Memory B cell (primary cell): ENCODE data around the gene ZNF556.

ENCODE experiments used
- ATAC-seq: fragments of 150-1000 bp; cut with Tn5 transposase; 2 replicates; pipeline ENCODE4 v1.10.0; 2021; ENCODE audit warnings: low read depth, mild to moderate bottlenecking, moderate library complexity
- DNase-seq, 2 donors: peaks; one replicate each; pipeline ENCODE4 v3.0.0; 2022; ENCODE audit warnings: low spot score in 2 of 2
- H3K27ac Mint-ChIP-seq: one replicate; pipeline ENCODE4 v1.8.0; 2022; ENCODE audit warnings: mild to moderate bottlenecking, moderate library complexity, mixed read lengths
- H3K27me3 Mint-ChIP-seq: one replicate; pipeline ENCODE4 v1.8.0; 2022; ENCODE audit warnings: mixed read lengths
- H3K36me3 Mint-ChIP-seq: one replicate; pipeline ENCODE4 v1.8.0; 2022; ENCODE audit warnings: mild to moderate bottlenecking, mixed read lengths
- H3K4me1 Mint-ChIP-seq: one replicate; pipeline ENCODE4 v1.8.0; 2022; ENCODE audit warnings: mixed read lengths
- H3K4me3 Mint-ChIP-seq: one replicate; pipeline ENCODE4 v1.8.0; 2022; ENCODE audit warnings: mild to moderate bottlenecking, moderate library complexity, mixed read lengths
- H3K9me3 Mint-ChIP-seq: one replicate; pipeline ENCODE4 v1.8.0; 2022; ENCODE audit warnings: mixed read lengths

The ZNF556 gene

DNA sequence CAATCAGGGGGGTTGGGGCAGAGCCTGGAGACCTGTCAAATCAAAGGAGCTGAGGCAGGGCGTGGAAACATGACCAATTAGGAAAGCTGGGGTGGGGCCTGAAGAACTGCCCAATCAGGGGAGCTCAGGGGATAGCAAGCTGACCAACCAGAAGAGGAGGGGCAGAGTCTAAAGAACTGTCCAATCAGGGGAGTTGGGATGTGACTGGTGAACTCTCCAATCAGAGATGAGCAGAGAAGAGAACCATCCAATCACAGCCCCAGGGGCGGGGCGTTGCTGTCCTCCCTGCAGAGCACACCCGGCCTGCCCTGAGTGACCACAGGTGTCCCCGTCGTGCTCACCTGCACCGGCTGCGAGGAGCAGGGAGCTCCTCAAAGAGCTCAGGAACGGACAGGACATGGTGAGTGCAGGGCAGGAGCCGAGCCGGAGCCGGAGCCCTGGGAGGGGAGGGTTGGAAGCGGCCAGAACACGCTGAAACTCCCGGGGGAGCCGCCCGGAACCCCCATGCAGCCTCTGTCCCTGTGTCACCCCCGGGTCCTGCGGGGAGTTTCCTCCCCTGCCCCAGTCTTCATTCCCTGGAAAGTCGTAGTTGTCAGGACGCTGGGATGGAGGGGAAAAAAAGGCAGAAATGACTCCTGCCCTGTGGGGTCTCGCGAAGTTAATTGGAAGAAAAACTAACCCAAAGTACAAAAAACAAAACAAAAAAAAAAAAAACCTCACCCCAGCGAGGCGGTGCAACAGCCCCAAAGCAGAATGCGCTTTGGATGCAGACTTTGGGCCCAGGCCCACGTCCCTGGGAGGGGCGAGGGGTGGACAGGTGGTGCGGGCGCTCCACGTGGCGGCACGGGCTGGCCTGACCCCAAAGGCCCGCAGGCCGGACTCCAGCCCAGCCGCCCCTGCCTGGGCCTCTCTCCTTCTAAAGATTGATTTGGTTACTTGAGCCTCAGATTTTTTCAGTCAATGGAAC lies at the start of gene ZNF556:
TSS of gene ZNF556 (plus strand) at position 311 of the 967 bp plus-strand sequence. CDS start at position 398, 87 bp downstream.
- no peak within 1 kb of the TSS for H3K4me3 Mint-ChIP-seq
- no peak within 1 kb of the TSS for H3K27ac Mint-ChIP-seq
- ATAC-seq, result peak; percentile 21
- H3K27me3 Mint-ChIP-seq, result peaks cover 14% of the 10 kb centered on the region
- H3K36me3 Mint-ChIP-seq, result no peaks in the 10 kb centered on the region
- no peak for DNase-seq
- peaks cover 2% of the 10 kb centered on the region for H3K9me3 Mint-ChIP-seq
- peaks cover 8% of the 10 kb centered on the region for H3K4me1 Mint-ChIP-seq

DNA sequence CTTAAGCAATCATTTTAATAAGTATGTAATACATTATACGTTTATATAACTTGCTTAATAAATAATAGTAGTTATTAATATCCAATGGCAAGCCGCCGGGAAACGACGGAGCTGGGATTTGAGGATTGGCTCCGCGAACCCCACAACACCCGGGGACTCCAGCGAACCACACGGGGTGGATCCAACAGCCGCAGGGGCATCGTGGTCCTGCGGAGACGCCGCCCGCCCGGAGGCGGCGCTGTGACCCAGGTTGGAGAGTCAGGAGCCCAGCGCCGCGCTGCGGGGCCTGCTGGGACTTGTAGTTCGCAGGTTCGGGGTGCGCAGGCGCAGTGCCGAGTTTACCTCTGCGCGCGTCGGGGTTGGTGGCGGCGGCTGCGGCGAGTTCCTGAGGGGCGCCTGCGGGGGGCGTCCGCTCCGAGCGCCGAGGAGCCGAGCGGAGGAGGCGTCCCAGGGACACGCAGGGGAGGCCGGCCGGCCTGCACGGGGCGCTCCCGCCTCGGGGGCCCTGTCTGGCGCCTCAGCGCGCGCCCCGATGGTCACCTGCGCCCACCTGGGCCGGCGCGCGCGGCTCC lies 47.5 kb upstream of the ZNF556 start, which contains the start of gene ZNF554:
TSS of gene ZNF554 (plus strand) at position 329 of the 572 bp plus-strand sequence. CDS start at position 533, 204 bp downstream.
- H3K4me3 Mint-ChIP-seq, result peak within 1 kb of the TSS; percentile 88
- peaks cover 7% of the 10 kb centered on the region for H3K4me1 Mint-ChIP-seq
- peak within 1 kb of the TSS; percentile 77 for H3K27ac Mint-ChIP-seq
- ATAC-seq (peak; percentile 93), DNase-seq (peak; percentile 97 to 99)
- H3K36me3 Mint-ChIP-seq, result peaks cover 2% of the 10 kb centered on the region
- no peaks in the 10 kb centered on the region for H3K27me3 Mint-ChIP-seq
- no peaks in the 10 kb centered on the region for H3K9me3 Mint-ChIP-seq

DNA sequence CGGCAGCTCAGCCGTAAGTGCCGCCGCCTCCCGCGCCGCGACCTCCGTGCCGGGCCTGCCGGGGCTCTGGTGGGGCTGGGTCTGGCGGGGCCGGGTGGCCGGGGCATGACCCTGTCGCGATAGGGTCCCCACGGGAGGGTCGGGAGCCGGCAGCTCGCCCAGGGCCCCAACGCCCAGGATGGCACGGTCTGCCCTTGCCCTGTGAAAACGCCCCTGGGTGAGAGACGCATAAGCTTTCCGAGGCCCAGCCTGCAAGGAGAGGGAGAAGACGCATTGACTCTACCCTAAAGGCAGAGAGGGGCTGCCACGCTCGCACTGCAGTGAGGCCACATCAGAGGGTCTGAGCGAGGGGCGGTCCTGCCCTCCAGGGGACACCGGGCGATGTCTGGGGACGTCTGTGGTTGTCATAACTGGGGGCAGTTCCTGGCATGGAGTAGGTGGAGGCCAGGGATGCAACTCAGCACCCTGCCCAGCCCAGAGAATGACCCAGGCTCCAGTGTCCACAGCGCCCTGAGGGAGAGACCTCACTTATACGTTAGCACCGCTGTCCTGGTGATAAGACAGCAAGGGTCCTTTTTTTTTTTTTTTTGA lies 46.9 kb upstream of the ZNF556 start:
- no peaks in the 10 kb centered on the region for H3K27me3 Mint-ChIP-seq
- peak overlapping the region; percentile 82 for H3K4me3 Mint-ChIP-seq
- no peak for DNase-seq
- H3K9me3 Mint-ChIP-seq, result no peaks in the 10 kb centered on the region
- H3K27ac Mint-ChIP-seq, result peak overlapping the region; percentile 75
- ATAC-seq, result no peak
- H3K36me3 Mint-ChIP-seq, result peaks cover 4% of the 10 kb centered on the region
- H3K4me1 Mint-ChIP-seq, result peaks cover 7% of the 10 kb centered on the region

DNA sequence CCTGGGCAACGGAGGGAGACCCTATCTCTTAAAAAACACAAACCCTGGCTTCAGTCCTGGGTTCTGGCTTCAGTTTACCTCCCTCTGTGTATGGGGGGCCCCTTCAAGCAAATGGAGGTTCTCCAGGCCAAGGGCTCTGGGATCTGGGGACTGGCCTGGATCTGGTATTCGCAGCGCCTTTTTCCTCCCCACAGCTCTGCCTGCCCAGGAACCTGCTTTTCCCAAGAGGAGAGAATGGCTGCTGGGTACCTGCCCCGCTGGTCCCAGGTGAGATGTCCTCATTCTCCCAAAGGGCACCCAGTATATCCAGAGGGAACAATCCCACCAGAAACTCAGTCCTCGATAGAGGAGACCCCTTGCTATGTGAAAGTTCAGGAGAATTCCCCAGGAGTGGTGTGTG lies 44.3 kb upstream of the ZNF556 start:
- H3K36me3 Mint-ChIP-seq, result peaks cover 18% of the 10 kb centered on the region
- H3K4me1 Mint-ChIP-seq, result peaks cover 5% of the 10 kb centered on the region
- DNase-seq (no peak), ATAC-seq (no peak)
- no peak overlapping the region for H3K4me3 Mint-ChIP-seq
- no peak overlapping the region for H3K27ac Mint-ChIP-seq
- no peaks in the 10 kb centered on the region for H3K27me3 Mint-ChIP-seq
- peaks cover 3% of the 10 kb centered on the region for H3K9me3 Mint-ChIP-seq

- H3K9me3 Mint-ChIP-seq, result peaks cover 3% of the 10 kb centered on the region
- no peak for DNase-seq
- ATAC-seq, result no peak
- H3K27ac Mint-ChIP-seq, result no peak overlapping the region
- no peak overlapping the region for H3K4me3 Mint-ChIP-seq
- no peaks in the 10 kb centered on the region for H3K27me3 Mint-ChIP-seq
- H3K4me1 Mint-ChIP-seq, result peaks cover 3% of the 10 kb centered on the region
- peaks cover 22% of the 10 kb centered on the region for H3K36me3 Mint-ChIP-seq
Measured at GRCh38 chr19:2823646-2824045, 43.5 kb upstream of the ZNF556 start.

DNA sequence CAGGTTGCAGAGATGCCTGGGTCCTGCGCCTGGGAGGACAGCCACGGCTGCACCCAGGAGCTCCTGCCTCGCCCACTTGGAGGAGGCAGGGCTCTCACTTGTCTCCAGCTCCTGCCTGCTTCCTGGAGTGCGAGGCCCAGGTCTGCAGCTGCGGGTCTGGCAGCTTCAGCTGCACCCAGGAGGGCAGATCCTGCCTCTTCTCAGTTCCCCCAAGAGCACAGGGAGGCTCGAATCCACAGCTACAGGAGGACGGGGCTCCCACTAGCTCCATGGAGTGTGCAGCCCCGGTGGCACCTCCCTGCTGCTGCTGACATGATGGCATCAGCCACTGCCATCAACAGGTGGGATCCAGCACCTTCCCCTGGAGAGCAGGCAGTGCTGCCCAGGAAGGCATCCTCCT lies 43.0 kb upstream of the ZNF556 start:
- no peak for ATAC-seq
- Mint-ChIP-seq H3K4me3 (no peak overlapping the region), H3K4me1 (peaks cover 3% of the 10 kb centered on the region), H3K27ac (no peak overlapping the region), H3K36me3 (peaks cover 23% of the 10 kb centered on the region), H3K9me3 (peaks cover 3% of the 10 kb centered on the region), H3K27me3 (no peaks in the 10 kb centered on the region)
- DNase-seq, result no peak

DNA sequence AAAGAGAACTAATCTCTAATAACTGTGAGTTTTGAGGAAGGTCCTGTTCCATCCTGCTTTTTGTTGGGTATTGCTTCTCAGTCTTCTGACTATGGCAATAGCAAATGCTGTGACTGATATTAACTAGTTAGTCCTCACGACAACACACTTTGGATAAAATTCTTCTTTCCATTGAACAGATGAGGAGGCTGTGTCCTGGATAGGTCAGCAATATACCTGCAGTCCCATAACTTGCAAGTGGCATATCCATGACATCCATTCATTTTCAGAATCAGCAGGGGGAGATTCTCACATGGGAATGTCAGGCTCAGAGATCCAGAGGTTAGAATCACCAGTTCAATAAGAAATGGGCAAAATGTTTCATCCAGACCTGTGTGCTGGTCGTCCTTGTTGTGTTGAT lies 40.1 kb upstream of the ZNF556 start:
- no peaks in the 10 kb centered on the region for H3K4me1 Mint-ChIP-seq

GRCh38 chr19:2827840-2828489 lies 39.2 kb upstream of the ZNF556 start:
- DNase-seq, result no peak
- Mint-ChIP-seq H3K27me3 (no peaks in the 10 kb centered on the region), H3K27ac (no peak overlapping the region), H3K9me3 (peaks cover 9% of the 10 kb centered on the region), H3K4me3 (no peak overlapping the region), H3K36me3 (peaks cover 35% of the 10 kb centered on the region), H3K4me1 (no peaks in the 10 kb centered on the region)
- ATAC-seq, result no peak

More for the DNA sequence above, 40.1 kb upstream of the ZNF556 start:
- ATAC-seq (no peak), DNase-seq (no peak)
- H3K4me3 Mint-ChIP-seq, result no peak overlapping the region
- no peaks in the 10 kb centered on the region for H3K27me3 Mint-ChIP-seq
- no peak overlapping the region for H3K27ac Mint-ChIP-seq
- H3K9me3 Mint-ChIP-seq, result peaks cover 7% of the 10 kb centered on the region
- peaks cover 29% of the 10 kb centered on the region for H3K36me3 Mint-ChIP-seq

DNA sequence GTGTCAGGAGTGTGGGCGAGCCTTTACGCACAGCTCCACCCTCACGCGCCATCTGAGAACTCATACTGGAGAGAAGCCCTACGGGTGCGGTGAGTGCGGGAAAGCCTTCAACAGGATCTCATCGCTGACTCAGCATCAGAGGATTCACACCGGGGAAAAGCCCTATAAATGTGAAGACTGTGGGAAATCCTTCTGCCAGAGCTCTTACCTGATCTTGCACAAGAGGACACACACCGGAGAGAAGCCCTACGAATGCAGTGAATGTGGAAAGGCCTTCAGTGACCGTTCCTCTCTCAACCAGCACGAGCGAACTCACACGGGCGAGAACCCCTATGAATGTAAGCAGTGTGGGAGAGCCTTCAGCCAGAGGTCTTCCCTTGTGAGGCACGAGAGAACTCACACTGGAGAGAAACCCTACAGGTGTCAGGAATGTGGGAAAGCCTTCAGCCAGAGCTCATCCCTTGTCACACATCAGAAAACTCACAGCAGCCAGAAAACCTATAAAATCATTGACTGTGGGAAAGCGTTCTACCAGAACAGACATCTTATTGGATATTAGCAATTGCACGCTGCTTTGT lies 32.8 kb upstream of the ZNF556 start:
- H3K36me3 Mint-ChIP-seq, result peaks cover 43% of the 10 kb centered on the region
- ATAC-seq, result no peak
- H3K27ac Mint-ChIP-seq, result no peak overlapping the region
- H3K27me3 Mint-ChIP-seq, result no peaks in the 10 kb centered on the region
- no peak for DNase-seq
- no peaks in the 10 kb centered on the region for H3K4me1 Mint-ChIP-seq
- no peak overlapping the region for H3K4me3 Mint-ChIP-seq
- peaks cover 10% of the 10 kb centered on the region for H3K9me3 Mint-ChIP-seq

GRCh38 chr19:2837430-2837829 lies 29.7 kb upstream of the ZNF556 start:
- Mint-ChIP-seq H3K36me3 (peaks cover 35% of the 10 kb centered on the region), H3K9me3 (peaks cover 6% of the 10 kb centered on the region), H3K27ac (no peak overlapping the region), H3K4me1 (peaks cover 6% of the 10 kb centered on the region), H3K4me3 (no peak overlapping the region), H3K27me3 (no peaks in the 10 kb centered on the region)
- DNase-seq (no peak), ATAC-seq (no peak)

DNA sequence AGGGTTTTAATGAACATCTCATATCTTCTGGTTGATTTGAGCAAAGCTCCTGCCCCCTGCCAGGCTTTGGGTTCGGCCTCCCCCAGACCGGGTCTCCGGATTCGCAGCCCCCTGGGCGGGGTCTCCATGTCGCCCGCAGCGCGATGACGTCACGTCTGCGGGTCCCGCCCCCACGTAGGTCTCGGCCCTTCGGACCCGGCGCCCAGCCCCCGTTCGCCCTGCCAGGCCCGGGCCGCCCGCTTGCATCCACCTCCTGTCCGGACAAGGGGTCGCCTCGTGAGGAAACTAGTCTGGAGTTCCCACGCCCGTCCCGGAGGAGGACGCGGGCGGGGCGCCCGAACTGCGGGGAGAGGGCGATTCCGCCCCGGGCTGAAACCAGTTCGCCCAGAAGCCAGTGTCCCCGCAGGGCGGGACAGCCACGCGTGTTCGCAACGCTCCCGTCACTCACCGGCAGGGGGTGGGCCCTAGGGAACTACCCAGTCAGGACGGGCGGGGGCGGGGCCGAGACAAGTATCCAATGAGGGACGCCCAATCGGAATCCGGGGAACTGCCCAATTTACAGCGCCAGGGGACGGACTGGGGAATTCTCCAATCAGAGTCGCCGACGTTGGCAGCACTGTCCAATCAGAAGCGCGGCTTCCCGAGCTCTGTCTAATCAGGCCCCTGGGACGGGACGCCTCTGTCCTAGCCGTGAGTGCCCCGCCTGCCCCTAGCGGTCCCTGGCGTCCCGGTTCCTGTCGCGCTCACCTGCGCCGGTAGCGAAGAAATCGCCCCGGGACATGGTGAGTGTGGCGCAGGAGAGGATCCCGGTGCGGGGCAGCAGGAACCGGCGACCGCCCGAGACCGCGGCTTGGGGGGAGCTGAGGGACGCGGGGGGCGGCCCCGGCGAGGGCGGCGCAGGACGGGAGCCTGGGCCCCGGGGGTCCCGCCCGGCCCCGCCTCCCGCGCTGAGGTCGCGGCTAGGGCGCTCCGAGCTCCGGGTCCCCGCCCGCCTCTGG lies 26.0 kb upstream of the ZNF556 start, which contains the start of gene ZNF555:
TSS of gene ZNF555 (plus strand) at position 682 of the 998 bp plus-strand sequence. CDS start at position 780, 98 bp downstream.
- H3K36me3 Mint-ChIP-seq, result peaks cover 18% of the 10 kb centered on the region
- no peaks in the 10 kb centered on the region for H3K9me3 Mint-ChIP-seq
- DNase-seq (peak; percentile 92 to 95), ATAC-seq (peak; percentile 93)
- H3K27me3 Mint-ChIP-seq, result no peaks in the 10 kb centered on the region
- H3K4me3 Mint-ChIP-seq, result peak within 1 kb of the TSS; percentile 93
- H3K27ac Mint-ChIP-seq, result peak within 1 kb of the TSS; percentile 95
- peaks cover 11% of the 10 kb centered on the region for H3K4me1 Mint-ChIP-seq

GRCh38 chr19:2841855-2842574 lies 25.1 kb upstream of the ZNF556 start:
- Mint-ChIP-seq H3K9me3 (no peaks in the 10 kb centered on the region), H3K4me1 (peaks cover 11% of the 10 kb centered on the region), H3K27me3 (no peaks in the 10 kb centered on the region), H3K36me3 (peaks cover 13% of the 10 kb centered on the region), H3K27ac (no peak overlapping the region), H3K4me3 (peak overlapping the region; percentile 73)
- ATAC-seq (no peak), DNase-seq (peak in 1 of 2 donors; percentile 38)
